ENCODE measurements around the gene AANAT.
"Not testable (repeated sequence)": the region's sequence is repeated elsewhere in the genome, so short reads cannot be mapped to it uniquely, and the experiment has no call there.

The AANAT gene

GRCh38 chr17:76508472-76509063 is 41.2 kb downstream of the AANAT start:
- not testable (repeated sequence) for DNase-seq (ENCODE audit: low read depth)

DNA sequence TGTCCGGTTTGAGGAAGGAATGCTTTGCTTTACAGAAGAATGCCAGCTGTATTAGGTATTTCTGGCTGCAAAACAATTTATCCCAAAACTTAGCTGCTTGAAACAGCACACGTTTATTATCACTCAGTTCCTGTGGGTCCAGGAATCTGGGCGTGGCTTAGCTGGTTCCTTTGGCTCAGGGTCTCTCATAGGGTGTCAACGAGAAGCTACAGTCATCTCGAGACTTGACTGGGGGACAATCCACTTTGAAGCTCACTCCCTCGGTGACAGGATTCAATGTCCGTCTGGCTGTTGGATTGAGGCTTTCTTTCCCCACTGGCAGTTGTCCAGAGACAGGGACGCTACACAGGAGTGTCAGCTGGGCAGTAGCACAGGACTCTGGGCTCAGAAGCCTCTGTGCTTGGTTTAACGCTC is 43.4 kb downstream of the AANAT start:
- no peak for DNase-seq (ENCODE audit: low read depth)

GRCh38 chr17:76511668-76512365 is 44.4 kb downstream of the AANAT start:
- DNase-seq (ENCODE audit: low read depth), result no peak

DNA sequence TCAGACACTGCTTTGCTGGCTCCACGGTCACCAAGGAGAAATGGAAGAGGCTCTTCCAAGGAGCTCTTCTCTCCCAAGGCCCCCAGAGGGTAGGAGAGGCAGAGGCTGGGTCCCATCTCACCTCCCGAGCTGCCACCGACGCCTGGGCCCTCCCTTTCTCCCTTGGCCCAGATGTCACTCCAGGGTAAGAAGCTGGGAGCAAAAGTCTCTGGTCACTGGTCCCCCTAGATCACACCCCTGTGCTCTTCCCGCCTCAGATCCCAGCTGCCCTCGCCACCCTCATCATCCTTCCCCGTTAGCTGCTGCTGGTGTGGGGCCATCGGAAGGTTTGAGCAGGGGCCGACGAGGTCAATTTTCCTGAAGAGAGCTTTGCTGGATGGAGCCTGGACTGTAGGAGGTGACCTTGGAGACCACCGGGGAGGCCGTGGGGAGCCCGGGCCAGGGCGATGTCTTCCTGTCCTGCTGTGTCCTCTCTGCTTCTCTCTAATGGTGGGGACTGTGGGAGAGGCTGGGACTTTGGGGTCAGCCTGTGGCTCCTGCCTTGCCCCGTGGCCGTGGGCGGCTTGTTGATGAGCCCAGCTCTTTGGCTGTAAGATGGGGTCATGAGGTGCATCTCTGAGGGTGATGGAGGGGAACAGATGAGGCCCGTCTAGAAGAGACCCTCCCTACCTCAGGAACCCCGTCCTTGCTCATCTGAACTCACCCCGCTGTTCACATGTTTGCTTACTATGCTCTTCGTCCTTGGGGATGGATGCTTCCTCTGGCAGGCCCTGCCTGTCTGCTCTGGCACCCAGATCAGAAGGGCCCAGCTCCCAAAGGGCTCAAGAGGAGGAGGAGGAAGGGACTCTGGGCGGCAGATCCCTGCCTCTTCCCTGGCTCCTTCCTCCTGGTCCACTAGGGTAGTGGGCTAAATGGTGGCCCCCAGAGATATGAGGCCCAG is 45.2 kb downstream of the AANAT start:
- no peak for DNase-seq (ENCODE audit: low read depth)

DNA sequence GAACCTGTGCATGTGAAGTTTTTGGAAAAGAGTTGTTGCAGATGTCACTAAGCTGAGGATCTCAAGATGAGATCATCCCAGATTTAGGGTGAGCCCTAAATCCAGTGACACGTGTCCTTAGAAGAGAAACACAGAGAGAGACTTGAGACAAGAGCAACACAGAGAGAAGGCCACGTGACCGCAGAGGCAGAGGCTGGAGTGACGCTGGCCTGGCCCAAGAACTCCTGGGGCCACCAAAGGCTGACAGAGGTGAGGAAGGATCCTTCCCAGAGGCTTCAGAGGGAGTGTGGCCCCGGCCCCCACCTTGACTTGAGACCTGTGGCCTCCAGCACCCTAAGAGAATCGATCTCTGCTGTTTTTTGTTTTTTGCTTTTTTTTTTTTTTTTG is 45.9 kb downstream of the AANAT start:
- DNase-seq (ENCODE audit: low read depth), result no peak

DNA sequence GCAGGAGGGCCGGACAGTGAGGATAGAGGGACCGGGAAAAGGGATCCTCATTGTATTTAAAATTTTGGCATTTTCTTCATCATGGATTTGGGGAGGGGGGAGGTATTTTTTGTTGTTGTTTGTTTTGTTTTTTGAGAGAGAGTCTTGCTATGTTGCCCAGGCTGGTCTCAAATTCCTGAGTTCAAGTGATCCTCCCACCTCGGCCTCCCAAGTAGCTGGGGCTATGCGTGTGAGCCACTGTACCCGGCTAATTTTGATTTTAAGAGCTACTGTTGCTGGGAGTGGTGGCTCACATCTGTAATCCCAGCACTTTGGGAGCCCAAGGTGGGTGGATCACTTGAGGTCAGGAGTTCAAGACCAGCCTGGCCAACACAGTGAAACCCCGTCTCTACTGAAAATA is 47.0 kb downstream of the AANAT start:
- not testable (repeated sequence) for DNase-seq (ENCODE audit: low read depth)

GRCh38 chr17:76515274-76515949 is 48.0 kb downstream of the AANAT start:
- DNase-seq (ENCODE audit: low read depth), result peak; percentile 64

DNA sequence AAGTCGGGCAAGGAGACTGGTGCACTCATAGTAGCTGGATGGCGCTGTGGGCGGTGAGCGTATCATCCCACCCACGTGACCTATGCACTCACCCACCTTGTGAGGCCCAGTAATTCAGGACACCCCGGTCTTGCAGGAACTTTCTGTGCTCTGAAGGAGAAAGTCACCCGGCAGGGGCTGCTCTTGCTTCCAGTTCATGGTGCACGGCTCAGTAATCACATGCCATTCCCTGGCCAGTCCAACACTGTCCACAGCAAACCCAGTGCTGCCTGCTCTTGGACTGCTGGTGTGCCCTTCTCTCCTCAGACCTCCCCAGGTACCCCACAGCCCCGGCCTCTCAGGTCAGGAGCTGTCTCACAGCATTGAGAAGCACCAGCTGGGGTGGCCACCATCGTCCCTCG is 50.2 kb downstream of the AANAT start:
- no peak for DNase-seq (ENCODE audit: low read depth)

GRCh38 chr17:76519048-76519966 is 51.9 kb downstream of the AANAT start:
- no peak for DNase-seq (ENCODE audit: low read depth)

Measured in stimulated activated CD8-positive, alpha-beta memory T cell treated with anti-CD3 and anti-CD28 coated beads, Interleukin-12 subunit alpha, Interleukin-12 subunit beta, amount 100 ng/mL, for 1 hour (primary cell).